ENCODE measurements around the gene HARBI1. TPM values are rescaled to one million over a fixed set of nuclear protein-coding genes. Genes with fewer than 3 reads are reported as not detected.

Gene HARBI1
- total and polyA plus RNA-seq, 2 experiments from 2014 or later = 4.4 to 6.5 TPM

GRCh38 chr11:46628961-46629360 lies 11.9 kb upstream of the HARBI1 start:
- no peaks in the 10 kb centered on the region for H3K4me1 ChIP-seq (ENCODE audit: insufficient read depth)
- no peak overlapping the region for H2AFZ ChIP-seq
- WGBS (ENCODE audit: low lambda C conversion rate, missing lambda C conversion rate) = 88% methylated on average over 6 of the region's 6 CpGs
- peaks cover 48% of the 10 kb centered on the region for H3K79me2 ChIP-seq
- H3K36me3 ChIP-seq (replicated peaks; ENCODE audit: insufficient read depth, low read depth) = no peaks in the 10 kb centered on the region
- H3K9me2 ChIP-seq (replicated peaks; ENCODE audit: insufficient read depth) = no peaks in the 10 kb centered on the region
- H4K20me1 ChIP-seq (ENCODE audit: insufficient read depth, poor library complexity, severe bottlenecking) = no peaks in the 10 kb centered on the region
- no peak for DNase-seq (ENCODE audit: low spot score)
- no peak overlapping the region for H3K27ac ChIP-seq
- no peaks in the 10 kb centered on the region for H3K9me3 ChIP-seq (ENCODE audit: low read depth)
- no peaks in the 10 kb centered on the region for H3K27me3 ChIP-seq
- no peak overlapping the region for H3K4me2 ChIP-seq
- TF ChIP-seq EZH2phosphoT487 (IDR thresholded peaks at IDR 0.05; ENCODE audit: low read depth, severe bottlenecking, unreplicated experiment) (no peak), CTCF (IDR thresholded peaks at IDR 0.05; ENCODE audit: poor library complexity) (no peak), EZH2 (IDR thresholded peaks at IDR 0.05; ENCODE audit: borderline replicate concordance) (no peak)
- no peak overlapping the region for H3K4me3 ChIP-seq

GRCh38 chr11:46625406-46625805 lies 8.4 kb upstream of the HARBI1 start:
- Histone ChIP-seq H3K79me2 (peaks cover 75% of the 10 kb centered on the region), H3K27me3 (no peaks in the 10 kb centered on the region), H3K4me3 (no peak overlapping the region), H4K20me1 (ENCODE audit: insufficient read depth, poor library complexity, severe bottlenecking) (peaks cover 5% of the 10 kb centered on the region), H3K4me1 (ENCODE audit: insufficient read depth) (no peaks in the 10 kb centered on the region), H3K9me2 (replicated peaks; ENCODE audit: insufficient read depth) (no peaks in the 10 kb centered on the region), H3K36me3 (replicated peaks; ENCODE audit: insufficient read depth, low read depth) (no peaks in the 10 kb centered on the region), H3K27ac (no peak overlapping the region), H3K4me2 (no peak overlapping the region), H2AFZ (no peak overlapping the region), H3K9me3 (ENCODE audit: low read depth) (no peaks in the 10 kb centered on the region)
- peak; percentile 8 for DNase-seq (ENCODE audit: low spot score)
- 79% methylated on average over 3 of the region's 3 CpGs for WGBS (ENCODE audit: low lambda C conversion rate, missing lambda C conversion rate)
- TF ChIP-seq EZH2phosphoT487 (IDR thresholded peaks at IDR 0.05; ENCODE audit: low read depth, severe bottlenecking, unreplicated experiment) (no peak), CTCF (IDR thresholded peaks at IDR 0.05; ENCODE audit: poor library complexity) (no peak)

GRCh38 chr11:46618837-46619236 lies 1.8 kb upstream of the HARBI1 start:
- Histone ChIP-seq H3K9me3 (ENCODE audit: low read depth) (no peaks in the 10 kb centered on the region), H3K4me3 (peak overlapping the region; percentile 60)

More at GRCh38 chr11:46618837-46619236, 1.8 kb upstream of the HARBI1 start:
- Histone ChIP-seq H3K27me3 (no peaks in the 10 kb centered on the region), H3K27ac (no peak overlapping the region), H4K20me1 (ENCODE audit: insufficient read depth, poor library complexity, severe bottlenecking) (peaks cover 5% of the 10 kb centered on the region), H3K79me2 (peaks cover 80% of the 10 kb centered on the region), H3K4me2 (peak overlapping the region; percentile 87), H3K9me2 (replicated peaks; ENCODE audit: insufficient read depth) (no peaks in the 10 kb centered on the region), H3K36me3 (replicated peaks; ENCODE audit: insufficient read depth, low read depth) (no peaks in the 10 kb centered on the region), H2AFZ (no peak overlapping the region), H3K4me1 (ENCODE audit: insufficient read depth) (peaks cover 14% of the 10 kb centered on the region)
- TF ChIP-seq EZH2phosphoT487 (IDR thresholded peaks at IDR 0.05; ENCODE audit: low read depth, severe bottlenecking, unreplicated experiment) (no peak), EZH2 (IDR thresholded peaks at IDR 0.05; ENCODE audit: borderline replicate concordance) (no peak), CTCF (IDR thresholded peaks at IDR 0.05; ENCODE audit: poor library complexity) (no peak)
- DNase-seq (ENCODE audit: low spot score) = no peak
- WGBS (ENCODE audit: low lambda C conversion rate, missing lambda C conversion rate) = 69% methylated on average over 6 of the region's 6 CpGs
